ENCODE data around the gene TMEM108.

TMEM108 gene

GRCh38 chr3:133283958-133284807, 246.0 kb downstream of the TMEM108 start:
- DNase-seq, result no peak

GRCh38 chr3:133289322-133289721, 251.1 kb downstream of the TMEM108 start:
- DNase-seq, result no peak

GRCh38 chr3:133292296-133292695, 254.1 kb downstream of the TMEM108 start:
- no peak for DNase-seq

GRCh38 chr3:133293397-133294110, 255.4 kb downstream of the TMEM108 start:
- no peak for DNase-seq

GRCh38 chr3:133294253-133294652, 256.1 kb downstream of the TMEM108 start:
- no peak for DNase-seq

GRCh38 chr3:133295199-133295901, 257.2 kb downstream of the TMEM108 start:
- DNase-seq, result no peak

- DNase-seq, result no peak
Measured at GRCh38 chr3:133295944-133296917, 258.0 kb downstream of the TMEM108 start.

GRCh38 chr3:133296981-133297380, 258.8 kb downstream of the TMEM108 start:
- DNase-seq, result no peak

- peak; percentile 66 for DNase-seq
Measured at GRCh38 chr3:133300102-133300501, 261.9 kb downstream of the TMEM108 start.

- no peak for DNase-seq
Measured at GRCh38 chr3:133301194-133301593, 263.0 kb downstream of the TMEM108 start.

- no peak for DNase-seq
Measured at GRCh38 chr3:133301731-133302130, 263.5 kb downstream of the TMEM108 start.

- no peak for DNase-seq
Measured at GRCh38 chr3:133303430-133303829, 265.2 kb downstream of the TMEM108 start.

- no peak for DNase-seq
Measured at GRCh38 chr3:133317866-133318265, 279.7 kb downstream of the TMEM108 start.

- DNase-seq, result no peak
Measured at GRCh38 chr3:133328373-133328772, 290.2 kb downstream of the TMEM108 start.

GRCh38 chr3:133329626-133330025, 291.4 kb downstream of the TMEM108 start:
- DNase-seq, result no peak

GRCh38 chr3:133330065-133330464, 291.9 kb downstream of the TMEM108 start:
- no peak for DNase-seq

GRCh38 chr3:133330522-133330921, 292.3 kb downstream of the TMEM108 start:
- no peak for DNase-seq

GRCh38 chr3:133354721-133355120, 316.5 kb downstream of the TMEM108 start:
- DNase-seq, result no peak

GRCh38 chr3:133360476-133360875, 322.3 kb downstream of the TMEM108 start:
- DNase-seq, result no peak

GRCh38 chr3:133361011-133361410, 322.8 kb downstream of the TMEM108 start:
- DNase-seq, result no peak

- no peak for DNase-seq
Measured at GRCh38 chr3:133361435-133361834, 323.2 kb downstream of the TMEM108 start.

GRCh38 chr3:133362539-133362938, 324.3 kb downstream of the TMEM108 start:
- DNase-seq, result peak; percentile 13
